Activated CD4-positive, alpha-beta T cell treated with anti-CD3 and anti-CD28 coated beads for 4 hours (primary cell): ENCODE data around the gene CGB7.
A peak's percentile ranks its signal among the peaks of the same experiment; 100 is the strongest.
"Not testable (repeated sequence)": the region's sequence is repeated elsewhere in the genome, so short reads cannot be mapped to it uniquely, and the experiment has no call there.

Source experiments
- DNase-seq, 2 donors: peaks; one replicate each; pipeline ENCODE4 v3.0.0-alpha.2; 2020

The CGB7 gene

GRCh38 chr19:49057636-49058234 lies at the start of gene CGB7:
TSS of gene CGB7 (minus strand) at chr19:49057749. CDS start at chr19:49055375, 2,374 bp downstream.
- peak; percentile 33 to 44 for DNase-seq

- DNase-seq, result peak; percentile 61 to 67
Measured at GRCh38 chr19:49106648-49107135, 49.1 kb upstream of the CGB7 start.

- DNase-seq, result no peak
Measured at GRCh38 chr19:49104229-49104864, 46.8 kb upstream of the CGB7 start.

- no peak for DNase-seq
Measured at GRCh38 chr19:49103331-49104085, 46.0 kb upstream of the CGB7 start.

GRCh38 chr19:49102303-49102702 lies 44.8 kb upstream of the CGB7 start:
- DNase-seq, result no peak

GRCh38 chr19:49101160-49101559 lies 43.6 kb upstream of the CGB7 start:
- DNase-seq, result no peak

GRCh38 chr19:49098795-49099194 lies 41.2 kb upstream of the CGB7 start:
- DNase-seq, result no peak

- DNase-seq, result peak; percentile 58 to 76
Measured at GRCh38 chr19:49097453-49098288, 40.1 kb upstream of the CGB7 start.

- no peak for DNase-seq
Measured at GRCh38 chr19:49094505-49095482, 37.2 kb upstream of the CGB7 start.

GRCh38 chr19:49092686-49093085 lies 35.1 kb upstream of the CGB7 start:
- no peak for DNase-seq

- DNase-seq, result no peak
Measured at GRCh38 chr19:49091391-49092038, 34.0 kb upstream of the CGB7 start.

GRCh38 chr19:49086296-49086695 lies 28.7 kb upstream of the CGB7 start:
- no peak for DNase-seq

GRCh38 chr19:49085868-49086232 lies 28.3 kb upstream of the CGB7 start:
- no peak for DNase-seq

GRCh38 chr19:49085020-49085867 lies 27.7 kb upstream of the CGB7 start, which contains the start of gene SNRNP70:
TSS of gene SNRNP70 (plus strand) at chr19:49085451. CDS start at chr19:49086415, 964 bp downstream.
- DNase-seq, result peak; percentile 97 to 99

- DNase-seq, result no peak
Measured at GRCh38 chr19:49084206-49085019, 26.9 kb upstream of the CGB7 start.

- DNase-seq, result no peak
Measured at GRCh38 chr19:49081273-49081672, 23.7 kb upstream of the CGB7 start.

GRCh38 chr19:49080392-49080791 lies 22.8 kb upstream of the CGB7 start:
- DNase-seq, result no peak

- DNase-seq, result not testable (repeated sequence)
Measured at GRCh38 chr19:49074869-49075268, 17.3 kb upstream of the CGB7 start.
